T-helper 22 cell (primary cell): ENCODE data around the gene MOB1B.
"Not testable (repeated sequence)": the region's sequence is repeated elsewhere in the genome, so short reads cannot be mapped to it uniquely, and the experiment has no call there.

Experiments used
- DNase-seq: peaks from one replicate; pipeline ENCODE4 v3.0.0-alpha.2; 2020; ENCODE audit warnings: low read depth

MOB1B gene

DNA sequence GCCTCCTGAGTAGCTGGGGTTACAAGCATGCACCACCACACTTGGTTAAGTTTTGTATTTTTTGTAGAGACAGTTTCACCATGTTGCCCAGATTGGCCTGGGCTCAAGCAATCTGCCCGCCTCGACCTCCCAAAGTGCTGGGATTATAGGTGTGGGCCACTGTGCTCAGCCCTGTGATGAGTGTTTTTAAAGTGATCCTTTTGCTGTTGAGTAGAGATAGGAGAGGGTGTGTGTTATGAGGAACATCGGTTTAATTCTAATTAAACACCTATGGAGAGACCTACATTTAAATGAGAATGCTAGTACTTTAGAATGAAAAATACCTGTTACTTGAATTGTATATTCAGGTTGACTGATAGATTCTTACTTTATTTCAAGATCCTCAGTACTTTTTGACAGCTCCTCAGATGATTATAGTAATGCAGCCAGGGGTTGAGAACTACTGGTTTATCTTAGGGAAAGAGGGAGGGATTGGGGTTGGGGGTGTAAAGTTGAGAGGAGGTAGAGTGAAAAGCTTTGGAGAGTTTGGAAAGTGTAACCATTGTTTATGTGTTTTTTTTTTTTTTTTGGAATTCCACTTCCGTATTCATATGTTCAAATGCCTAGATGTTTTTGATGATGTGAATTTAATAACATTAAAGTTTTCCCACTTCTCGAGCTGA, 54.5 kb downstream of the MOB1B start:
- no peak for DNase-seq

DNA sequence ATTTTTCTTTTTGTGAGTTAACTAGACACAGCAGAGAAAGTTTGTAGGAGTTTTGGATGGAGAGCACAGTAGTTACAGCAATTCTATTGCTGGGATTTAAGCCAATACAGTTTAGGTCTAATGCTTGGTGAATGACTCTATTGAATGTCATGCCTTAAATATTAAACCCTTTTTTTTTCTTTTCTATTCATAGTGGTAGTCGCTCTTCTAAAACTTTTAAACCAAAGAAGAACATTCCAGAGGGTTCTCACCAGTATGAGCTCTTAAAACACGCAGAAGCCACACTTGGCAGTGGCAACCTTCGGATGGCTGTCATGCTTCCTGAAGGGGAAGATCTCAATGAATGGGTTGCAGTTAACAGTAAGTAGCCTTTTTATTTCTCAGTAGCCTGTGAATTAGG, 56.5 kb downstream of the MOB1B start:
- no peak for DNase-seq

DNA sequence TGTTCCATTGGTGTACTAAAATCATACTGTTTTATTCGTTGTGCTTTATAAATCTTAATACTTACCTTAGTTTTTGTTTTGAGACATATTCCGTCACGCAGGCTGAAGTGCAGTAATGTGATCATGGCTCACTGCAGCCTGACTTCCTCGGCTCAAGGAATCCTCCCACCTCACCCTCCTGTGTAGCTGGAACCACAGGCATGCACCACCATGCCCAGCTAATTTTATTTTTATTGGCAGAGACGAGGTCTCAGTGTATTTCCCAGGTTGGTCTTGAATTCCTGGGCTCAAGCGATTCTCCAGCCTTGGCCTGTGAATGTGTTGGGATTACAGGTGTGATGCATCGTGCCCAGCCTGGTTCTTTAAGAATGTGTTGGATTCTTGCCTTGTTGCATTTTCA, 66.9 kb downstream of the MOB1B start:
- DNase-seq = no peak

DNA sequence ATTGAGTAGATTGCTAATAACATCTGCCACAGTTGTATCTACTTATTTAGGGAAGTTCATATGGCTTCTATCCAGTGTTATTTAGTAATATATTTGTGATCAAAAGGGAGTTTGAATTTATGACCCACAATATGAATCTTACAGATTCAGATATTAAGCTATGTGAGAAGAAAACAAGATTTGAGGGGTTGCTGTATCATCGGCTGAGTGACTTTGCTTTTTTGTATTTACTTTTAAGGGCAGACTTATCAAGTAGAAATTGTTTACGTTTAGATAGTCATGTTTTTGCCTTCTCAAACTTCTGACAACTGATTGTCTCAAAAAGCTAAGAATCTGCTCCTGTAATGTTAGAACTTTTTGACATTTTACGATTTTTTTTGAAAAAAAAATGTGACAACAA, 74.1 kb downstream of the MOB1B start:
- no peak for DNase-seq

DNA sequence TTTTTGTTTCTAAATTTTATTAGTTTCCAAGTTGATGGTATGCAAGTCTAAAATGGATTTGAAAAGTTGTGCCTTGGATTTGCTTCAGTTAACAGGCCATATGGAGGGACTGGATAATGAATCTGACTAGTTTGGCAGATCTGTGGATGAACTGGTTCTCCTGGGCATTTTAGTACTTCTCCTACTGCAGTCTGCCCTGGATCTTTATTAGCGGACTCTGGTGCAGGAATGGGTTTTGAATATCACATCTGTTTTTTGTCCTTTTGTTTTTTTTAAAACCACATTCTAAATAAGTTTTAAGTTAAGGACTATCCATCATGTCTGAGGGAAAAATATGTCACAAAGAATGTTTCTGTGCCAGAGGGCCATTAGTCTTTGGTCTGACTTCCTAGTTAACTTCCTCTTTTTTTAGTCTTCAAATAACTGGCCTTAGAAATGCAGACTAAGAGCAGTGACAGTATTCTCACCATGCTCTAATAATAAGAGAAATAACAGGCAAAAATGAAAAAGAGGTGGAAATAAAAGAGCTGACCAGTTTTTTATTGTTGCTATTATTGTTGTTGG, 77.4 kb downstream of the MOB1B start:
- DNase-seq = no peak

DNA sequence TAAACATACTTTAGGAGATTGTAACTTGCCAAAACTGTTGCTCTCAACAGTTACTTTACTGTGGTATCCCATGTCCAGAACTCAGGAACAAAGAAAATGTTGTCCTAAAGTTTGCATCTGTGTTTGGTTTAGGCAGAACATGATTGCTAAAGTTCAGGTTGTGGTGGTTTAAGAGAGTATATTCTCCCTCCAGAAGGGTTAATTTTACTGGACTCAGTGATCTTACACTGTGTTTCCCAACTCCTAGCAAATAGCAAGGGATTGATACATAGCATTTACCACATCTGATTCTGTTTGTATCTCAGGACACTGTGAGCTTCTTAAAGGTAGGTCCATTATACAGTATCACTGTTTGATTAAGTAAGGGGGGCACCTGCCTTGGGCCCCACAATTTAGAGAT, 78.0 kb downstream of the MOB1B start:
- DNase-seq = no peak

DNA sequence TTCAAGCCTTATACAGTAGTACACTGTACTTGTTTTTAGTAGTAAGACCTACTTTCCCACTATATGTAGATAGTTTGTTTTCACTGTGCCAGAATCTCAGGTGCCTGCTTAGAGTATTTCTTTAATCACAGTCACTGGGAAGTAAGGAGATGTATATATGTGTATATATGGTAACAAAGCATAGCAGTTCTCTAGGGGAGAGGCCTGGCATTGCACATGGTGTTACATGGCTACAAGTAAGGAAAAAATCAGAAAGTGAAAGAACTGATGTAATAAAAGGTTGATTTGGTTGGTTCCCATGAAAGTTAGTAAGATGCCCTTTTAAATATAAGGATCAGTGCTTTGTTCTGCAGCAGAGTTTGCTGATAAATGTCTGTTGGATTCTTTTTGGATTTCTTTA, 81.9 kb downstream of the MOB1B start:
- DNase-seq = no peak

DNA sequence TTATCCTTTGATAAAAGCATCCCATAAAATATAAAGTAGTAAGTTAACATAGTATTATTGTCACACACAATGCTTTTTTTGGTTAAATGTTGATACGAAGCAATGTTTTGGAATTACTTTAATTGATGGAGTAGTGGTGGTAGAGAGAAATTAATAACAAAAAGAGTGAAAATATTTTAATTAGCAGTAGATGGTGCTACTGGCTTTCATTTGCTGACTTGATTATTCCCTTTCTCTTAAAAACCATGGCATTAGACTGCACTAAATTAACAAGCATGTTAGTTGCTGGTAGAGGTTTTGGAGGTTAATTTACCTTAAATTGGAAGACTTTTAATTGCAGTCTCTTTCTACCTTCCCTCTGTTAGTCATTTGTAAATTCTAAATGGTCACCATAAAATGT, 82.4 kb downstream of the MOB1B start:
- no peak for DNase-seq

DNA sequence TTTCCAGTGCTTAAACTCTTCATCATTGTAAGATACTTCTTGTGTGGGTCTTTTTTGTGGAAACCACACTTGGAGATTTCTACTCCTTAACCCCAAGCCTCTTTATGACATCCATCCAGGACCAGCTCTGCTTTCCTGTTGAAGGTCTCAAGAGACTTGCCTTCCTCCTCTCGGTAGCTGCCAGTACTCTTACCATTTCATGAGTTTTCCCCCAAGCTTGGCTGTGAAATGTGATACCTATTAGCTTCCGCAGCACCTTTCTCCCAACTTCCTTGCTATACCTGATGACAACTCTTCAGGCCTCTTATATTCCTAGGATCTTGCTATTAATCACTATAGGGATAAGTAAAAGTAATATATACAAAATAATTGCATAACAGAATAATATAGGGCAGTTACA, 89.4 kb downstream of the MOB1B start:
- no peak for DNase-seq

DNA sequence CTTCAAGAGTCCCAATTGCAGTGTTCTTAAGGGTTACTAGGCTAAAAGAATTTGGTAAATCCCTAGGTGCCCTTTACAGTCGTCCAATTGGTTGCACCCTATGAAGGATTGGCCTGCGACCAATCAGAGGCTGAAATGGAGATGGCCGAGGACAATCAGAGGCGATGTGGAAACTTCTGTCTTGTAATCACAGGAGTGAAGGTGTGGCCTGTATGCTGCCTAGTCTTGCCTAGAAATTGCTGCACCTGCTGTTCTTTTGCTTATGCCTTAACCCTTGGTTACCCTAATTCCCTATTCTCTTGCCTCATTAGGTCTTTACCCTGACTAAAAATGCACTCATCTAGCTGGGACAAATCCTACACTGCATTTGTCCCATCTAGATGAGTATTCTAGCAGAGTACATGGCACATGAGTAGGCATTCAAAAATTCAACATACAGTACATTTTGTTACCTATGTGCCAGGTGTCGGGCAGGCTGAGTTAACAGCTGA, 90.3 kb downstream of the MOB1B start:
- no peak for DNase-seq

DNA sequence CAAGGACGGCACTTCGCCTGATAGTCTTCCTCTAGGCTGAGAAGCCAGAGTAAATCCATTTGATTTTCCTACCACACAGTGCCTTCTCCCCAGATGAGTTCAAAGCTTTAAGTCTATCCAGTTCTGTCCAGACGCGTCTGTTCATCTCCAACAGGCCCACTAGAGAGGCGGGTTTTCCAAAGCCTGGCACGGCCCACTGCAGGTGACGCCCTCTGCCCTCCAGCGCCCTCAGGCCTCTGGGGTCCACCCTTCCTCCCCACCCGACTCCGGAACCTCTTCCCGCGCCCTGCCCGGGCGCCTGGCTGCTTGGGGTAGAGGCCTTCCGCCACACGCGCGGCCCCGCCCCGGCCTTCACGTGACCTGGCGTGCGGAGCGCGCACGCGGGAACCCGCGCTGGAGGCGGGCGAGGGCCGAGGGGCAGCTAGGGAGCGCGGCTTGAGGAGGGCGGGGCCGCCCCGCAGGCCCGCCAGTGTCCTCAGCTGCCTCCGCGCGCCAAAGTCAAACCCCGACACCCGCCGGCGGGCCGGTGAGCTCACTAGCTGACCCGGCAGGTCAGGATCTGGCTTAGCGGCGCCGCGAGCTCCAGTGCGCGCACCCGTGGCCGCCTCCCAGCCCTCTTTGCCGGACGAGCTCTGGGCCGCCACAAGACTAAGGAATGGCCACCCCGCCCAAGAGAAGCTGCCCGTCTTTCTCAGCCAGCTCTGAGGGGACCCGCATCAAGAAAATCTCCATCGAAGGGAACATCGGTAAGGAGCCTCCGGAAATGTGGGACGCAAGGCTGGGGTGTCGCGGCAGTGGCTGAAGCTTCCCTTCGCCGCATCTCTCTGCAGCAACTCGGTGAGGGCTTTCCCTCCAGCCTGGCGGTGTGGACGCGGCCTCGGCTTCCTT, 91.3 kb downstream of the MOB1B start, which contains the start of gene DCK:
Gene DCK (plus strand): TSS at position 469 of the 888 bp plus-strand sequence. CDS start 187 bp downstream, at position 656.
- DNase-seq = peak; percentile 77

DNA sequence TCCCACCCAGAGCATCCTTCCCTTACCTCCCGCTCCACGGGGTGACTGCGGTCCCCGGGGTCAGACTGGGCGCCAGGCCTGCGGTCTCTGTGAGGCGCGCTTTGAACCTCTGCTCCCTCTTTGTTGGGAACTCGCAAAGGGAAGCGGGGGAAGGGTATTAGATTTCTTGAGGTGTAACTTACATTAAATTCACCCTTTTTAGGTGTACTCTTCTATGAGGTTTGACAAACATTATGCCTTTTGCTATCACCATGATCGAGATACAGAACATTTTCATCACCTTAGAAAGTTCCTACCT, 91.8 kb downstream of the MOB1B start:
- no peak for DNase-seq

DNA sequence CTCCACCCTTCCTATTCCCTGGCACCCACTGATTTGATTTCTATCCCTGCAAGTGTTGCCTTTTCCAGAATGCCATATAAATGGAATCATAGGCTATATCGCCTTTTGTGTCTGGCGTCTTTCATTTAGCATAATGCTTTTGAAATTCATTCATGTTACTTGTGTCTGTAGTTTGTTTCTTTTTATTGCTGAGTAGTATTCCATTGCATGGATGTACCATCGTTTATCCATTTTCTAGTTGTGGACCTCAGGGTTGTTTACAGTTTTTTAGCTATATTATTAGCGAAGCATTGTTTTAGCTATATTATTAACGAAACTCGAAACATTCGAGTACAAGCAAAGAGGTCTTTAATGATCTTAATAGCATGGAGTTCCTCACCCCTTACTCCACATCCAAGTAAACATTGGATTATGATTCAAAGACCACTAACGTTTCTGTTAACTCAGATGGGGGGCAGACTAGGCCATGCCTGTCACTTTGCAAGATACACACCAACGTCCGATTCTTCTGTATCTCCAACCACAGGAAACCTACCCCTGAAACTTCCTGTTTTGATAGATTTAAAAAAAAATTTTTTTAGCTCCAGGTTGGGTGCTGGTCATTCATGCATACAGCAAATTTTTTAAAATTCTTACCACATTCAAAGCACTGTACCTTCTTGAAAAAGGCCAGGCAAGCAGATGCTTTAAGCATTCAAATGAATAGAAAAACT, 92.4 kb downstream of the MOB1B start:
- no peak for DNase-seq

DNA sequence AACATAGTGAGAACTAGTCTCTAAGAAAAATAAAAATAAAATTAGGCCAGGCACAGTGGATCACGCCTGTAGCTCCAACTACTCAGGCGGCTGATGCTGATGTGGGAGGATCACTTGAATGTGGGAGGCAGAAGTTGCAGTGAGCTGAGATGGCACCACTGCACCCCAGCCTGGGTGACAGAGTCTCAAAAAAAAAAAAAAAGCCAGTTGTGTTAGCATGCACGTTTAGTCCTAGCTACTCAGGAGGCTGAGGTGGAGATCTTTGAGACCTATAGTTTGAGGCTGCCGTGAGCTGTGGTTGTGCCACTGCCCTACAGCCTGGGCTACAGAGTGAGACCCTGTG, 93.8 kb downstream of the MOB1B start:
- no peak for DNase-seq

DNA sequence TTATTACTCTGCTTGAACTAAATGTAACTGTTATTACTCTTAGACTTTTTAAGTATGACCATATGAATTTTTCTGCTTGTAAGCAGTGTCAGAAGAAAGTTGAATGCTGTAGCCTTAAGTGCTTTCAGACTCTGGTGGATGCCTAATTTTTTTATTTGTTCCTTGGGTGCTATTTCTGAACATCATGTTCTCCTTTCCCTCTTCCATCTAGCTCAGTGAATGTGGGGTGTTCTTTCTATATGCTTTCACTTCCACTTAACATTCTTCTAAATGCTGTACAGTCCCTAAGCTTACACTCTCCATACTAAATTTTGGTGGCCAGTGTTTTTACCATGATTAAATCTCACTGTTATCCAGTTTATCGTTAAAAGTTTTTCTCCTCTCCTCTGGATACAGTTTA, 94.9 kb downstream of the MOB1B start:
- no peak for DNase-seq

DNA sequence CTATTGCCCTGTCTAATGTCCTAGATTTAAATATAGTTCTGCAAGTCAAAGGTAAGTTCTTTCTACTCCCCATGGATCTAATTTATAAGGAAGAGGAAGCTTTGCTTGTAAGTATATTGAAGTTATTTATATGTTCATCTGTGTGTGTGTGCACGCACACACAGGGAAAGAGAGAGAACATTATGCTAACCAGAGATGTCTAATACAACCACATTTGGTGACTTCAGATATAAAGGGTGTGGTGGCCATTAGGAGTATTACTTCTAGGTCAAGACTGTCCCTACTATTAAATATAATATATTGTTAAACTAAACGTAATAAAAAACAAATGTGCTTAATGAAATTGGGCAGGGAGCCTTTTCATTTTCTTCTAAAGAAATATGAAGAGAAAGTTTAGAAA, 95.4 kb downstream of the MOB1B start:
- DNase-seq = no peak

DNA sequence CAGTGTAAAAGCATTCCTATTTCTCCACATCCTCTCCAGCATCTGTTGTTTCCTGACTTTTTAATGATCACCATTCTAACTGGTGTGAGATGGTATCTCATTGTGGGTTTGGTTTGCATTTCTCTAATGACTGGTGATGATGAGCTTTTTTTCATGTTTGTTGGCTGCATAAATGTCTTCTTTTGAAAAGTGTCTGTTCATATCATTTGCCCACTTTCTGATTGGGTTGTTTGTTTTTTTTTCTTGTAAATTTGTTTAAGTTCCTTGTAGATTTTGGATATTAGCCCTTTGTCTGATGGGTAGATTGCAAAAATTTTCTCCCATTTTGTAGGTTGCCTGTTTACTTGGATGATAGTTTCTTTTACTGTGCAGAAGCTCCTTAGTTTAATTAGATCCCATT, 97.5 kb downstream of the MOB1B start:
- DNase-seq = not testable (repeated sequence)

DNA sequence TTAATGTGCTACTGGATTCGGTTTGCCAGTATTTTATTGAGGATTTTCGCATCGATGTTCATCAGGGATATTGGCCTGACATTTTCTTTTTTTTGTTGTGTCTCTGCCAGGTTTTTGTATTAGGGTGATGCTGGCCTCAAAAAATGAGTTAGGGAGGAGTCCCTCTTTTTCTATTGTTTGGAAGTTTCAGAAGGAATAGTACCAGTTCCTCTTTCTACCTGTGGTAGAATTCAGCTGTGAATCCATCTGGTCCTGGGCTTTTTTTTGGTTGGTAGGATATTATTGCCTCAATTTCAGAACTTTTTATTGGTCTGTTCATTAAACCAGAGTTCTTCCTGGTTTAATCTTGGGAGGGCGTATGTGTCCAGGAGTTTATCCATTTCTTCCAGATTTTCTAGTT, 99.2 kb downstream of the MOB1B start:
- DNase-seq = not testable (repeated sequence)

DNA sequence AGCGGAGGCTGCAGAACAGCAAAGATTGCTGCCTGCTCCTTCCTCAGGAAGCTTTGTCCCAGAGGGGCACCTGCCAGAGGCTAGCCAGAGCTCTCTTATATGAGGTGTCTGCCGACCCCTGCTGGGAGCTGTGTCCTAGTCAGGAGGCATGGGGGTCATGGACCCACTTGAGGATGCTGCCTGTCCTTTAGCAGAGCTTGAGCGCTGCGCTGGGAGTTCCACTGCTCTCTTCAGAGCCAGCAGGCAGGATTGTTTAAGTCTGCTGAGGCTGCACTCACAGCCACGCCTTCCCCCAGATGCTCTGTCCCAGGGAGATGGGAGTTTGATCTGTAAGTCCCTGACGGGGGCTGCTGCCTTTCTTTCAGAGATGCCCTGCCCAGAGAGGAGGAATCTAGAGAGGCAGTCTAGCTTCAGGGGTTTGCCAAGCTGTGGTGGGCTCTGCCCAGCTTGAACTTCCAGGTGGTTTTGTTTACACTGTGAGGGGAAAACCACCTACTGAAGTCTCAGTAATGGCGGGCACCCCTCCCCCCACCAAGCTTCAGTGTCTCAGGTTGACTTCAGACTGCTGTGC, 102.2 kb downstream of the MOB1B start:
- peak; percentile 27 for DNase-seq

DNA sequence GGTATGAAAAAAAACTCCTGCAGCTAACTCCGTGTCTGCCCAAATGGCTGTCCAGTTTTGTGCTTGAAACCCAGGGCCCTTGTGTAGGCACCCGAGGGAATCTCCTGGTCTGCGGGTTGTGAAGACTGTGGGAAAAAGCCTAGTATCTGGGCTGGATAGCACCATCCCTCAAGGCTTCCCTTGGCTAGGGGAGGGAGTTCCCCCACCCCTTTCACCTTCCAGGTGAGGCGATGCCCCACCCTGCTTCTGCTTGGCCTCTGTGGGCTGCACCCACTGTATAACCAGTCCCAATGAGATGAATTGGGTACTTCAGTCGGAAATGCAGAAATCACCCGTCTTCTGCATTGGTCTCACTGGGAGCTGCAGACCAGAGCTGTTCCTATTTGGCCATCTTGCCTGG, 102.9 kb downstream of the MOB1B start:
- DNase-seq = not testable (repeated sequence)

DNA sequence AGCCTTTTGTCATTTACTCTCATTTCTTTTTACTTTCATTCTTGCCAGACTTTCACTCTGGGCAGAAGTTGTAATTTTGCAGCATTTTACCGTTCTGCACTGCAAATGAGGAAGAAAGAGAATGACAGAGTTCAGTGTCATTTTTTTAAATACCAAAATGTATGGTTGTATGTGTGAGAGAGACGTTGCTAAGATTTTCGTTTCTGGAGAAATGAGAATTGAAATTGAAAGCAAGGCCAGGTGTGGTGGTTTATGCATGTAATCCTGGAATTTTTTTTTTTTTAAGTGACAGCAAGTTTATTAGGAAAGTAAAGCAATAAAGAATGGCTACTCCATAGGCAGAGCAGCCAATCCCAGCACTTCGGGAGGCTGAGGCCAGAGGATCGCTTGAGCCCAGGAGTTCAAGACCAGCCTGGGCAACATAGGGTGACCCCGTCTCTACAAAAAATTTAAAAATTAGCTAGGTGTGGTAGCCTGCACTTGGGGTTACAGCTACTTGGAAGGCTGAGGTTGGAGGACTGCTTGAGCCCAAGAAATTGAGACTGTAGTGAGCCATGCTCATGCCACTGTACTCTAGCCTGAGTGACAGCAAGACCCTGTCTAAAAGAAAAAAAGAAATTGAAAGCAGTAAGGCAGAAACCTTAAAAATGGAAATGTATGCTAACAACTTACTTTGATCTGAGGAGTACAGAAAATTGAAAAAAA, 104.2 kb downstream of the MOB1B start:
- DNase-seq = no peak

DNA sequence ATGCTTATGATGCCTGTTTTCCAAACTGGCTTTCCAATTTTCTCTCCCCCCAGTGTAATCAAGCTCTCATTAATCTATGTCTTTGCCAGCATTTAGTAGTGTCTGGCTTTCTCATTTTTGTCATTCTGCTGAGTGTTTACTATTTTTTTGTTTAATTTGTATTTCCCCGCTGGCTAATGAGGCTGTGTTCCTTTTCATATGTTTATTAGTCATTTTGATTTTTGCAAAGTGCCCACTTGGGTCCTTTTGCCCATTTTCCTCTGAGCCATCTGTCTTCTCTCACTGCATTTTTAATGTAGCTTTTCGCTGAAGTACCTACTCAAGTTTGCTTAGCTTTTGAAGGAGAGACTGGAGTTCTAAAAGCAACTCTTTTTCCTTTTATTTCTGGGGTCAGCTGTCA, 106.0 kb downstream of the MOB1B start:
- no peak for DNase-seq
